Activated CD8-positive, alpha-beta memory T cell treated with anti-CD3 and anti-CD28 coated beads, Interleukin-2, amount 50 U/mL, for 24 hours (primary cell): ENCODE data around the gene PROX2.
A peak's percentile ranks its signal among the peaks of the same experiment; 100 is the strongest.

Source experiments
- DNase-seq: peaks from one replicate; pipeline ENCODE4 v3.0.0-alpha.2; 2020; ENCODE audit errors: extremely low read depth

Gene PROX2

DNA sequence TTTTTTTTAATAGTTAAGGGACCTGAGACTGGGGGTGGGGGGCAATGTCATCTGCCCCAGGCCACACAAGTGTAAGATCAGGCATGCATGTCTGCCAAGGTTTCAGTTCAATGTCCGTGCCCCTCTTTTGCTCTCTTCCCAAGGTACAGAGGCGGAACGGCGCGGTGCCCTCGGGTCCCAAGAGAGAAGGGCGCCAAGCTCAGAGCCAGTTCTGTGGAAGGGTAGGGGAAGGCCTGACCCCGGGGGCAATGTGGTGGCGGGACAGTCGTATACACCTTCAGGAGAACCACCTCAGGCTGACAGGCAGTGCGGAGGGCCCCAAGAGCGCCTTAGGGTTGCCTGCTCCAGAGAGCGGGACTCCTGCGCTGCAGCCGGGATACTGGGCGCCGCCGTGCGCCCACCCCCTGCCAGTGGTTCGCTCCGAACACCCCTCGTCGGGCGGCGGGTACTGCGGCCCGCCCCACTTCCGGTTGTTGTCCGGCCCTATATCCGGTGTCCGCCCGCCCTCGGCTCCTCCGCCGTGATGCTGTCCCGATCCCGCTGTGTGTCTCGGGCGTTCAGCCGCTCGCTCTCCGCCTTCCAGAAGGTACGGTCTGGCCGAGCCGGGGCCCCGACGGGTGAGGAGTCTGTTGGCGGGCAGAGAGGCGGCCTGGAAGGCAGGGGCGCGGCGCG lies 5.6 kb upstream of the PROX2 start, which contains the start of gene DLST:
DLST (plus strand) TSS at position 486 of the 672 bp plus-strand sequence; CDS start at position 524, 38 bp downstream.
- peak; percentile 63 for DNase-seq

GRCh38 chr14:74879427-74880182 lies 3.7 kb upstream of the PROX2 start:
- no peak for DNase-seq

DNA sequence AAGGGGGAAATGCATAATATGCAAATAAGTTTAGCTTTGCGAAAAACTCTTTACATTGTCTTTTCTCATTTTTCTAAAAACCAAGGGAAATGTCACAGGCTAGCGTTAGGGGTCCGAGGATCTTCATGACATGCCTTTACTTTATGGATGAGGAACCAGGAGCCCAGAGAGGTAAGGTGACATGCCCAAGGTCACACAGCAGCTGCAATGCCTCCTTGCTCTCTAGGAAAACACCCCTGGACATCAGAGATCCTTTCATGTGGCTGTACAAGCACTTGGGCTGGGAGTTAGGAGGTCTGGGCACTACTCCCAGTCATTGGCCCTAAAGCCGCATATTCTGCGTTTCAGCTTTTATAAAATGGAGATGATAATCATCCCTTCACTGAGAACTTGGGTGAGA lies 741 bp downstream of the PROX2 start:
- no peak for DNase-seq

DNA sequence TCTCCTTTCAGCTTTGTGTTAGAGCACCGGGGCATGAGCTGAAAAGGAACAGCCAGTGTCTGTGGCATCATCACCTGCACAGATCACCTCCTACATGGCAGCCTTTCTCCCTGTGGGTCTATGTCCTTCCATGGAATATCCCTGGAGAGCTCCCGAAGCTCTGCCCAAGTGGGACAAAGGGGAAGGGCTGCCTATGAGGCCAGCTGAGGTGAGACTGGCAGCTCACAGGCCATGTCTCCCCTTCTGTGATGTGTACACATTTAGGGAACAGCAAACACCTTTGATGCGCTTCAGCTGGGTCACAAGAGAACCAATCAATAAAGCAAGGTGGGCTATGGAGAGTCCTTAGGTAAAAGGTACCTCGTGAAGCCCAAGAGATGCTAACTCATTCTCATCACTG lies 4.1 kb downstream of the PROX2 start:
- no peak for DNase-seq

- no peak for DNase-seq
These were observed 7.2 kb downstream of the PROX2 start for GRCh38 chr14:74868739-74869138.

DNA sequence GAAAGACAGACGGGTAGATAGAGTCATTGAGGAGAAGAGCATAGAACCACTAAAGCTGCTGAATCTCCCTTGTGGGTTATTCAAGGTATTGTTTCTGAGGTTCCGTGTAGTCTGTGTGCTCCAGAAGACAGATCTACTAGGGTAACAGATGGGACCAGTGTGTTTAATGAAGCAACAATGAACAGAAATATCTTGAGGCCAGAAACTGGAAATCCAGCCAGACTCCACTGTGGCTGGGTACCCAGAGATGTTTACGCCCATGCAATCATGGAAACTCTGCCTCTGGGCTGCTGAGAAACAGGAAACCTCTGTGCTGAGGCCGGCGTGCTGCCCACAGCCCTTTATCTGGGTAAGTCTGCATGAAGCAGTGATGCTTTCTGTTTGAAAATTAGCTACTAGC lies 8.3 kb downstream of the PROX2 start:
- DNase-seq: peak; percentile 6

- DNase-seq: no peak
These were observed 9.1 kb downstream of the PROX2 start for GRCh38 chr14:74866708-74867389.

DNA sequence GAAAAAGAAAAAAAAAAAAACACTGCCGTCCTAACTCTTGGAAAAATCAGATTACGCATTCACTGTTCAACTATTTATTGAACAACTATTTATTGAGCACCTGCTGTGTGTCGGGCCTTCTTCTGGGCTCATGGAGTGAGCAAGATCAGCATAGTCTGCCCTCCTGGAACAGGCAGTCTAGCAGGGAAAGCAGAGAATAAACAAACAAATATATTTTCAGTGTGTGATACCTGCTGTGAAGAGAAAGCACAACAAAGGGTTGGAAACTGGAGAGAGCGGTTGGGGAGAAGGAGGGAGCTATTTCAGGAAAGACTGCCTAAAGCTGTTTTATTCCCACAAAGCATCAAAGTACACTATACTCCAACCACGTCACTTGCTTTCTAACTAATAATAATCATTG lies 10.8 kb downstream of the PROX2 start:
- DNase-seq: no peak

DNA sequence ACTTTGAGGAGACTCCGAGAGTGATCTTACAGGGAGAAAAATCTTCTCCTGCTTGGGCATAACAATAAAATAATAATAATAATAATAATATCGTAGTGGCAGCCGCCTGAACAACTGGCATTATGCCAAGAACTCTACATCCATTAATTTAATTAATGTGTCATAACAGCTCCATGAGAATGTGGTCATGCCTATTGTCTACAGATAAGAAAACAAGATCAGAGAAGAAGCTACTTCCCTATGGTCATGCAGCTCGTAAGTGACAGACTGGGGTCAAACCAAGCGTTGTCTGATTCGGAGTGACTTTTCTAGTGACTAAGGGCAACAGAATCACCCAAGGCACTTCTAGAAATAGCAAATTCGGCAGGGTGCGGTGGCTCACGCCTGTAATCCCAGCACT lies 11.7 kb downstream of the PROX2 start:
- DNase-seq: no peak

DNA sequence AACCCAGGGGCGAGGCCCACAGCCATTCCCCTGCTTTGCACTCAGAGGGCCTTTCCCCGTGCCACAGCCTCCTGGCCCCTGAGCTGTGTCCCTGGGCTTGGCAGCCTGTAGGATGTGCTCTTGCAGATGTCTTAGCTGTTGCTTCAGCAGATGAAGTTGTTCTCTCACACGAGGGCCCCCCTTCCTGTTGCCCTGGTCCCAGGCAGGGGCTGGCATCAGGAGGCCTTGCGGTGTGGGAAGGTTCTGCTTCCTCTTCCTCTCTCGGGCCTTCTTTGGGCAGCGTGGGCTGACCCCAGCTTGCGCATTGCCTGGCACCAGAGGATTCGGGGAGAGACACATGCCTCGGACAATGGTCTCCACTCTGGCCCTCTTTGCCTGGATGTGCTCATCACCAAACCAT lies 12.7 kb downstream of the PROX2 start:
- no peak for DNase-seq

DNA sequence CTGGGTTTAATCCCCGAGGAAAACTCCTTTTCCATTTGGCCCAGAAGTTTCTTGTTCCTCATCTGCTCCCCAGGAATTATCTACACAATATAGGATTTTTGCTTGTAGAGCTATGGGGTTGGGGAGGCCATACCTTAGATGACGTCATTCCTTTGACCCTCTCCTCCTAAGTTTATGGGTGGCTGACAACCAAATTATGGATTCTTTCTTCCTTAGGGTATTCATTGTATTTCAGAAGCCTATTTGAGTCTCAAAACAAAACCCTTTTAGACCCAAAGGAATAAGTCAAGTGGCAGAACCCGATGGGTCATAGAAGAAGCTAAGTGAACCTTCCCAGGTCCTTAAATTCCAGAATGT lies 14.2 kb downstream of the PROX2 start:
- DNase-seq: no peak

GRCh38 chr14:74860899-74861733 lies 14.8 kb downstream of the PROX2 start:
- peak; percentile 90 for DNase-seq

DNA sequence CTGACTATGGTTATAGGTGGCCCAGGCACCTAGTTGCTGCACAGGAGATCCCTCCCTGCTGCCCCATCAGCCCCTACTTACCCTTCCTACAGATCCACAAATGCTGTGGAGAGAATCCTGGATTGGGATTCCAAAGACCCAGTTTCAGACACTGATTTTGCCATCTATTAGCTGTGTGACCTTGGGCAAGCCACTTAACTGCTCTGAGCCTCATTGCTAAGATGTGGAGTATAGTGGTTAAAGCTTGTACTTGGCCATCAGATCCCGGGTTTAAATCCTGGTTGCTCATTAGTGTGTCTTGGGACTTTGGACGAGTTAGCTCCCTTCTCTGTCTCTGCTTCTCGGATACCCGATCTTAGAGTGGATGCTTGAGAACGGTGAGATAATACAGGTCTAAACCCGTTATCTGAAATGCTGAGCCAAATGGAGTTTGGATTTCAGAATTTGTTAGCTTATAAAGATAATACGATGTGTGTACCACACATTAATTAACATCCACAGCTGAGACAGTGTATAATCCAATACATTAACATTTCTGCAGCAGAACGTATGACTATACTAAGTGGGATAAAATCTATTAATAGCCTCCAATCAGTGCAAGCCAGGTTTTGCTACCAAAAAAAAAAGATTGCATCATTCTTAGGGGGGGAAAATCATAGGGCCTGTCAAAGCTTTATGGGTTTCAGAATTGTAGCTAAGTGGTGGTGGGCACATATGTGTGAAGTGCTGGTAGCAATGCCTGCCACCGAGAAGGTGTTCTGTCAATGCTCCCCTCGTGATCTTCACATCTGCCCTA lies 16.0 kb downstream of the PROX2 start:
- no peak for DNase-seq

DNA sequence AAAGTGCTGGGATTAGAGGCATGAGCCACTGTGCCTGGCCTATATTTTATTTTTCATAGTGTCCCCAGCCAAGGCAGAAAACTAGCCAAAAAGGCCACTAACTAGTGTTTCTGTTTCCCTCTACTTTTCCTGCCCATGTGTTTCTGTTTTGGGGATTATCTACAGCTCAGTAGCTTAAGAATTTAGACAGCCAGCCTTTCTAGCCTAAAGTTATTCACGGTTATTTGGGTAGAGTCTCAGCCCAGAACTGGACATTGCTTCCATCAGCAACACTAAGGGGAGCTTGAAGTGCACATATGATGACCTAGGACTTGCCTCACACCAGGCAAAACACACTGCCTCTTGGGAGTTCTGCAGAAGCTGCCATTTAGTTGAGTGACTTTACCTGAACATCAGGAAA lies 17.9 kb downstream of the PROX2 start:
- no peak for DNase-seq

DNA sequence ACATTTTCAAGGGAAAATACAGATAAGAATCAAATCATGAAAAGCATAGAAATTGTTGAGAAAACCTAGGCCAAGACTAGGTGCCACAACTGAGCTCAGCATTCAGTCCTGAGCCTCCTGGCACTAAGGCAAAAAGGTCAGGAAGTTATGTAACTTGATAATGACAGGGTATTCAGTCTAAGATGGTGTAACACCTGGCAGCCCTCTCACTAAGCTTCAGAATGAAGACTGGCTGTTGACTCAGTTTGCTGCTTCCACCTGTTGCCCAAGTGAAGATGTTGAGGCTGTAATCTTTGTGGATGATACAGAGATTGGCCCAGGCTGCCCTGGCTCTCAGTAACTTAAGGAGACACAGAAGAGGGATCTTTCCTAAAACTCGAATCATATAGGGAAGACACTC lies 19.6 kb downstream of the PROX2 start:
- DNase-seq: no peak

- DNase-seq: no peak
These were observed 20.0 kb downstream of the PROX2 start for GRCh38 chr14:74855945-74856344.

GRCh38 chr14:74855021-74855420 lies 20.9 kb downstream of the PROX2 start:
- DNase-seq: no peak

DNA sequence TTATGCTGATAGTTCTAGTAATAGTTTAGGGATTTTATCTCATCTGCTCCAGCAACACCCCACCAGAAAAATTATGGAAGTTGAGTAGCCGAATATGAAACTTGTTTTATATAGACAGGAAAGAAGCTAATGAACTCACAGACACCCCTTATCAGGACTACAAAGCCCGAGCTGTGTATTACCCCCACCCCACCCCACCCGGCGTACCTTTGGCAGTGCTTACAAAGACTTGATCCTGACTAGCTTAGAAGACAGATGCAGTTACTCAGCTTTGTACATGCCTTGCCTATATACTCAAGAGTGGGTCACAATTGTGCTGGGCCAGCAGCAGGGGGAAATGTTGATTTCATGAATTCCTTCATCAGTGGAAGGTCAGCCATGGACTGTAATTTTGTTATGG lies 22.4 kb downstream of the PROX2 start:
- DNase-seq: no peak

DNA sequence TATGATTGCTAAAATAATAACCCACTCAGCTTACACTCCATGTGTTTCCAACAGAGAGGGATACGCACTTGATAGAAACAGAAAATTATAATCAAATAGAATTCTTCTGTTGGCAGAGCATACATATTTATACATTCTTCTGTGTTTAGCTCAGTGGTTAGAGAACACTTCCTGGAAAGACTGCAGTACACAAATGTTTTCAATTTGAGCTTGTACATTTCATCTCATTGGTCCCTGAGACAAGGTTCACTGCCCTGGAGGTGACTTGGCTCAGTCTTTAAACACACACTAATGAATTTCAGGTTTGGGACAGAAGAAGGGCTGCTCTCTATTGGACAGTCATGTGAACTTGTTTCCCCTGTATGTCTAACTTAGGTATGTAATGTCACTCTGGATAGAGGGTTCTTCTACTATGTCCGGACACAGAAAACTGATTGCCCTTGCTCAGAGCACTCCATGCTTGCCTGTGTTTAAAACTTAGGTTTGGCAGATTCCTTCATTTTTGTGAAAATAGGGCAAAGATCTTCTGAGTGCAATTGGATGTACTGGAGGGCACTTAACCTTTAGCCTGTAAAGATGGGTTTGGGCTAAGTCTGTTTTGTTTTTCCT lies 22.9 kb downstream of the PROX2 start:
- DNase-seq: no peak

DNA sequence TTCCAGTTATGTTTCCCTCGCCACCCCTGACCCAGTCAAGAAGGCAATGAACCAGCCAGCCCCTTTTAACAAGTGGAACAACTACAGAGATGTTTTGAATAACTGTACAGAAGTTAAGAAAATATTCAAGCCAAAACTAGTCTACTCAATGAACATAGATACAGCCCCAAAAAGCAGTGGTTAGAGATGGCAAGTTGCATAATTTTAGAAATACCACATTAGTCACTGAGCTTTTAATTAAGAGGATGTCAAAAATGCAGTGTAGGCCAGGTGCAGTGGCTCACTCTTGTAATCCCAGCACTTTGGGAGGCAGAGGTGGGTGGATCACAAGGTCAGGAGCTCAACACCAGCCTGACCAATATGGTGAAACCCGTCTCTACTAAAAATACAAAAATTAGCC lies 27.2 kb downstream of the PROX2 start:
- DNase-seq: no peak
